GM12892 (cell line): Measurements from ENCODE around the gene OVCH1.

ENCODE experiments used
- DNase-seq: peaks from one replicate; pipeline ENCODE4 v3.0.0; 2011; ENCODE audit not compliant: insufficient read length
- FAIRE-seq: peaks from 2 replicates; lab custom pipeline; 2011; peaks lifted over from hg19 to GRCh38; lab: Jason Lieb, UNC
- POLR2A ChIP-seq: IDR thresholded peaks from 2 replicates; pipeline ENCODE4 v1.6.1; 2011; ENCODE audit warnings: low read depth, low read length, control low read depth
- POLR2AphosphoS5 ChIP-seq: IDR thresholded peaks from 2 replicates; pipeline ENCODE4 v1.6.1; 2011; ENCODE audit warnings: low read depth, low read length, control low read depth
- TAF1 ChIP-seq: IDR thresholded peaks from 2 replicates; pipeline ENCODE4 v1.6.1; 2011; ENCODE audit warnings: low read depth, mild to moderate bottlenecking, control low read depth, low read length, borderline replicate concordance

Gene OVCH1

DNA sequence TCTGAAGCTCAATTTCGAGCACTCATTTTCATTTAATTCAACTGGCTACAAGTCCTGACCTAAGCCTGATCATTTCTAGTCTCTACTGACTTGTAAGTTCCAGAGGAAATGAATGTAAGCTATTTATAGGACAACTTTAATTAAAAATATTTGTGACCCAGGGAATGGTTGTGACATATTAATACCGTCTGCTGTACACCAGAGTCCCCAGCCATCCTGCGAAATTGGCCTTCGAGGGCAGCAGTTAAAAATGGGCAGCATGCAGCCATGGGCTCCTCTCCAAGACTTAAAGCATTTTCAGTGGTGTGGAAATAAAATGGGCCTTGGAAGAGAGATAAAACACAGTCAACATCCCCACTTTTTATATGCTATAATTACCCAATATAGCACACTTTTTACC is 30.7 kb upstream of the OVCH1 start:
- FAIRE-seq (no peak), DNase-seq (no peak)
- no peak for TF ChIP-seq POLR2A
- no peak for TF ChIP-seq TAF1
- no peak for TF ChIP-seq POLR2AphosphoS5

DNA sequence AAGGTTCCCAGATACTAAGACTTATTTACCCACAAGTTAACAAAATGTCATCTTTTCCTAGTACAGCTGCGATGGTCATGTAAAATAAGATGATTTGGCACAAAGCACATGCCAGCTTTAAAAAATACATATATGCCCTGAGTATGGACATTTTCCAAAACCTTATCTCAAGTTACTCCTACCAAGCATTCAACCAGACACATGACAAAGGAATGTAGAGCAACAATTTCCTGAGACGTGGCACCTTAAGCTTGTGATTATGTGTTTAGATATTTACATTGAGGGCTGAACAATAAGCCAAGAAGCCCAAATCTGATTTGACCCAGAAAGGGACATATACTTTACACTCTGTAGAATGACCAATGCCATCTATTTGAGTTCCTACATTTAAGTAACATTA is 24.5 kb upstream of the OVCH1 start:
- DNase-seq (no peak), FAIRE-seq (no peak)
- no peak for TF ChIP-seq POLR2AphosphoS5
- no peak for TF ChIP-seq POLR2A
- TF ChIP-seq TAF1, result no peak

GRCh38 chr12:29519585-29520182 is 22.2 kb upstream of the OVCH1 start:
- DNase-seq (no peak), FAIRE-seq (no peak)
- TF ChIP-seq POLR2A, result no peak
- no peak for TF ChIP-seq TAF1
- no peak for TF ChIP-seq POLR2AphosphoS5

DNA sequence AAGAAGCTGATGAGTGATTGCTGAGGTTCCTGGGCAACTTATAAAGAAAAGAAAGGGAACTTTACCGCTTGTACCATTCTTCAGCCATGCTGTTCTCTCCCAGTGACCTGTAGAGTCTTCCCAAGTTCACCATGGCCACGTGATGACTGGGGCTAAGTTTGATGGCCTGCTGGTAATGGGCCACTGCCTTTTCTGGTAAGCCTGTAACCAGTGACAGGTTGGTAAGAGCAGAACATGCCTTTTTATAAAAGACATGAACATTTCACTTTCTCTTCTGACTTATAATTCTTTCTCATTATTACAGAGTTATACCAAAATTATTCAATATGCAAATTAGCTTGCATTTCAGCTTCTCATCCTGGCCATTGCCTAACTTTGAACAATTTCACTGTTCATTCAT is 20.9 kb upstream of the OVCH1 start:
- TF ChIP-seq POLR2AphosphoS5 (no peak), TAF1 (no peak)
- DNase-seq (no peak), FAIRE-seq (no peak)

DNA sequence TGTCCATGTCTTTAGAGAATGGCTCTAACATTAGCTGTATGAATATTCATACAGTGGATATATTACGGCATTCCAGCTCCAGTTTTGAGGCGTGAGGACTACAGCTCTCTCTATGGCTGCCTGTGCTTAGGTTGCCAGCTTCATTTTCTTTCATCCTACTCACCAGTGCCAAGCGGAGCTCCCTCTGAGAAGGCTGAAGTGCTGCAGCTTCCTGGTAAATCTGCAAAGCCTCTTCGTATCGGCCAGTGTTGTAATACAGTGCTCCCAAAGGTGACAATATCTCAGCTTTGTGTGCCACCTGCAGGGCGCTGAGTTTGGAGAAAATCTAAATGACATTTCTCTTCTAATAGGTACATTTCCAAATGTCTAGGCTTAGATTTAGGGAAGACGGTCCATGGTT is 19.8 kb upstream of the OVCH1 start:
- TF ChIP-seq POLR2AphosphoS5, result no peak
- no peak for TF ChIP-seq POLR2A
- TF ChIP-seq TAF1, result no peak
- no peak for FAIRE-seq
- no peak for DNase-seq

- TF ChIP-seq POLR2A, result no peak
- no peak for TF ChIP-seq TAF1
- no peak for TF ChIP-seq POLR2AphosphoS5
- no peak for DNase-seq
- no peak for FAIRE-seq
Observed at GRCh38 chr12:29516431-29516875, 19.0 kb upstream of the OVCH1 start.

- no peak for FAIRE-seq
Observed at GRCh38 chr12:29510591-29511185, 13.2 kb upstream of the OVCH1 start.

GRCh38 chr12:29509503-29509902 is 12.0 kb upstream of the OVCH1 start:
- FAIRE-seq (no peak), DNase-seq (no peak)
- TF ChIP-seq POLR2A (no peak), TAF1 (no peak), POLR2AphosphoS5 (no peak)

More at GRCh38 chr12:29510591-29511185, 13.2 kb upstream of the OVCH1 start:
- no peak for DNase-seq
- TF ChIP-seq TAF1 (no peak), POLR2A (no peak), POLR2AphosphoS5 (no peak)

GRCh38 chr12:29508949-29509348 is 11.5 kb upstream of the OVCH1 start:
- no peak for DNase-seq
- FAIRE-seq, result no peak
- TF ChIP-seq POLR2A (no peak), POLR2AphosphoS5 (no peak), TAF1 (no peak)

- no peak for DNase-seq
- no peak for TF ChIP-seq POLR2AphosphoS5
- no peak for TF ChIP-seq POLR2A
- no peak for TF ChIP-seq TAF1
Observed at GRCh38 chr12:29505122-29505521, 7.6 kb upstream of the OVCH1 start.

DNA sequence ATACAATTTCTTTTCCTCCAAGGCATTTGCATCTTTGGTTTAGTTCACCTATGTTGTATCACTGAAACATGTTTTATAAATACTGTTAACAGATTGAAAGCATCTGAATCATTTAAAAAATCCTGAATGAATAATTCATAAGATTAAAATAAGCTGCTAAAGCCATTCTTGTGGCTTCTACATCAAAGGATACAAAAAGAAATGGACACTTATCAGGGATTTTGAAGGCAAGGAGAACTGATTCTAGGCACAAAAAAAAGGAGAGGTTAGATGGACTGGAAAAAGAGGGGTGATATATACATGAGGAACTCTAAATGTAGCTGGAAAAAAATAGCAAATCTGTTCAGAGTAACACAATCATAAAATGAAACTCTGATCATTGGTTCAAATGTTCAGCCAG is 5.8 kb upstream of the OVCH1 start:
- FAIRE-seq (no peak), DNase-seq (no peak)
- no peak for TF ChIP-seq POLR2AphosphoS5
- no peak for TF ChIP-seq TAF1
- TF ChIP-seq POLR2A, result no peak

More at GRCh38 chr12:29505122-29505521, 7.6 kb upstream of the OVCH1 start:
- FAIRE-seq, result no peak

DNA sequence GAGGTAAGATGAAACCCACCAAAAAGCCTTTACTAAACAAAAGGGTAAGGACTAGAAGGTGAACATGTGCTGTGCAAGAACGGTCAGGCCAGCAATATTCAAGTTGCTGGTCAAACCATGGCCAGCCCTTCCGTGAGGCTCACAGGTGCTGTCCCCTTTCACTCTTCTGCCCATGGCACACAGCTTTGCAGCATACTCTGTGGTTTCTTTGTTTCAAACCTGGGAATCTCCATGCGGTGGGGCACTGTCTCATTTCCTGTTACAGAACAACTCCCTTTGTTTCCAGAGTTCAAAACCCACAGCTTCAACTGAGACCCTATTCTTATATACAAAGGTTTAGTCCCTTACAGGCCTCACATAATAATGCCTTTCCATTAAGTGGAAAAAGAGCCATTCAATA is 1.7 kb upstream of the OVCH1 start:
- DNase-seq (no peak), FAIRE-seq (no peak)
- no peak for TF ChIP-seq POLR2AphosphoS5
- TF ChIP-seq TAF1, result no peak
- TF ChIP-seq POLR2A, result no peak

- TF ChIP-seq POLR2AphosphoS5 (no peak), POLR2A (no peak), TAF1 (no peak)
- no peak for DNase-seq
- FAIRE-seq, result no peak
Observed at GRCh38 chr12:29492891-29493290, 4.6 kb downstream of the OVCH1 start.
